Suppressor macrophage treated with lipopolysaccharide for 4 hours (primary cell): ENCODE measurements around the gene CDK9.

Experiments
- DNase-seq: peaks from one replicate; pipeline ENCODE4 v3.0.0-alpha.2; 2020

The CDK9 gene

GRCh38 chr9:127762111-127762676 is 23.6 kb upstream of the CDK9 start:
- peak; percentile 52 for DNase-seq

- peak; percentile 58 for DNase-seq
Observed at GRCh38 chr9:127763918-127764384, 21.9 kb upstream of the CDK9 start.

- DNase-seq, result no peak
Observed at GRCh38 chr9:127765418-127765817, 20.4 kb upstream of the CDK9 start.

GRCh38 chr9:127767410-127767809 is 18.4 kb upstream of the CDK9 start:
- DNase-seq, result no peak

GRCh38 chr9:127767909-127768331 is 17.9 kb upstream of the CDK9 start:
- no peak for DNase-seq

GRCh38 chr9:127768698-127769097 is 17.1 kb upstream of the CDK9 start:
- DNase-seq, result no peak

GRCh38 chr9:127769101-127769500 is 16.7 kb upstream of the CDK9 start:
- DNase-seq, result no peak

GRCh38 chr9:127769929-127770582 is 15.8 kb upstream of the CDK9 start:
- DNase-seq, result no peak

- DNase-seq, result no peak
Observed at GRCh38 chr9:127770583-127770904, 15.3 kb upstream of the CDK9 start.

- peak; percentile 99 for DNase-seq
Observed at GRCh38 chr9:127770905-127771569, 14.8 kb upstream of the CDK9 start.

GRCh38 chr9:127771570-127772189 is 14.2 kb upstream of the CDK9 start:
- DNase-seq, result no peak

GRCh38 chr9:127772603-127773002 is 13.2 kb upstream of the CDK9 start:
- DNase-seq, result no peak

- peak; percentile 59 for DNase-seq
Observed at GRCh38 chr9:127773272-127773671, 12.6 kb upstream of the CDK9 start.

- DNase-seq, result no peak
Observed at GRCh38 chr9:127773981-127774380, 11.9 kb upstream of the CDK9 start.

GRCh38 chr9:127776195-127776923 is 9.5 kb upstream of the CDK9 start:
- DNase-seq, result peak; percentile 78

- no peak for DNase-seq
Observed at GRCh38 chr9:127776924-127777289, 8.9 kb upstream of the CDK9 start.

GRCh38 chr9:127777368-127777980 is 8.4 kb upstream of the CDK9 start:
- no peak for DNase-seq

GRCh38 chr9:127778280-127779135 is 7.3 kb upstream of the CDK9 start, which contains the start of gene SH2D3C:
TSS of gene SH2D3C (minus strand) at chr9:127778666. CDS start at chr9:127778627, 39 bp downstream.
- DNase-seq, result peak; percentile 51

- peak; percentile 84 for DNase-seq
Observed at GRCh38 chr9:127779136-127779981, 6.5 kb upstream of the CDK9 start.

GRCh38 chr9:127780126-127780885 is 5.5 kb upstream of the CDK9 start:
- no peak for DNase-seq
